A673 (cell line): Measurements from ENCODE around the gene IGSF22.
"Not testable (repeated sequence)": the region's sequence is repeated elsewhere in the genome, so short reads cannot be mapped to it uniquely, and the experiment has no call there.

ENCODE experiments used
- EZH2 ChIP-seq: fragments of 200-600 bp; sonication (generic); IDR thresholded peaks from 2 replicates; pipeline ENCODE4 v1.6.1; 2017; ENCODE audit warnings: borderline replicate concordance, low read depth, mild to moderate bottlenecking, mixed read lengths, antibody characterized with exemption, low read length; ENCODE audit not compliant: poor library complexity, severe bottlenecking
- TF ChIP-seq, protein P1 (sequence below): fragments of 300-800, 200-600 bp; sonication (generic); conservative IDR thresholded peaks from 2 replicates; pipeline ENCODE4 v1.5.1; 2017; ENCODE audit warnings: low read depth, mild to moderate bottlenecking, antibody characterized with exemption, low read length, moderate library complexity, mixed read lengths

DNA sequence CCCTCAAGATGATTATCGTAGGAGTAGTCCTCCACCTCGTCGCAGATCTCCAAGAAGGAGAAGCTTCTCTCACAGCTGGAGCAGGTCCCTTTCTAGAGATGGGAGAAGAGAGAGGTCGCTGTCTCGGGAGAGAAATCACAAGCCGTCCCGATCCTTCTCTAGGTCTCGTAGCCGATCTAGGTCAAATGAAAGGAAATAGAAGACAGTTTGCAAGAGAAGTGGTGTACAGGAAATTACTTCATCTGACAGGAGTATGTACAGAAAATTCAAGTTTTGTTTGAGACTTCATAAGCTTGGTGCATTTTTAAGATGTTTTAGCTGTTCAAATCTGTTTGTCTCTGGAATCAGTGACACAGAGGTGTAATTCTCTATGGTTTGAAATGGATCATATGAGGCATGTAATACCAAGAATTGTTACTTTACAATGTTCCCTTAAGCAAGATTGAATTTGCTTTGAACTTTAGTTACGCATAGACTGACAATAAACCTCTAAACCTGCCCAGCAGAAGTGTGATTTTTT lies 60.6 kb downstream of the IGSF22 start:
- TF ChIP-seq, protein P1, sequence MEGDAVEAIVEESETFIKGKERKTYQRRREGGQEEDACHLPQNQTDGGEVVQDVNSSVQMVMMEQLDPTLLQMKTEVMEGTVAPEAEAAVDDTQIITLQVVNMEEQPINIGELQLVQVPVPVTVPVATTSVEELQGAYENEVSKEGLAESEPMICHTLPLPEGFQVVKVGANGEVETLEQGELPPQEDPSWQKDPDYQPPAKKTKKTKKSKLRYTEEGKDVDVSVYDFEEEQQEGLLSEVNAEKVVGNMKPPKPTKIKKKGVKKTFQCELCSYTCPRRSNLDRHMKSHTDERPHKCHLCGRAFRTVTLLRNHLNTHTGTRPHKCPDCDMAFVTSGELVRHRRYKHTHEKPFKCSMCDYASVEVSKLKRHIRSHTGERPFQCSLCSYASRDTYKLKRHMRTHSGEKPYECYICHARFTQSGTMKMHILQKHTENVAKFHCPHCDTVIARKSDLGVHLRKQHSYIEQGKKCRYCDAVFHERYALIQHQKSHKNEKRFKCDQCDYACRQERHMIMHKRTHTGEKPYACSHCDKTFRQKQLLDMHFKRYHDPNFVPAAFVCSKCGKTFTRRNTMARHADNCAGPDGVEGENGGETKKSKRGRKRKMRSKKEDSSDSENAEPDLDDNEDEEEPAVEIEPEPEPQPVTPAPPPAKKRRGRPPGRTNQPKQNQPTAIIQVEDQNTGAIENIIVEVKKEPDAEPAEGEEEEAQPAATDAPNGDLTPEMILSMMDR: not testable (repeated sequence)
- TF ChIP-seq EZH2: not testable (repeated sequence)
